ENCODE measurements around the gene UGT2A3. TPM values are rescaled to one million over a fixed set of nuclear protein-coding genes. Genes with fewer than 3 reads are reported as not detected.
"Not testable (repeated sequence)": the region's sequence is repeated elsewhere in the genome, so short reads cannot be mapped to it uniquely, and the experiment has no call there.

The UGT2A3 gene
- total RNA-seq, 4 donors from 2014 or later = not detected

- H3K4me1 ChIP-seq = no peaks in the 10 kb centered on the region
- no peaks in the 10 kb centered on the region for H3K36me3 ChIP-seq
- TF ChIP-seq POLR2A (IDR thresholded peaks at IDR 0.05) (no peak), CTCF (IDR thresholded peaks at IDR 0.05) (no peak)
- 90 to 93% methylated on average over 2 of the region's 2 CpGs for WGBS, 2 donors
- H3K9me3 ChIP-seq = no peaks in the 10 kb centered on the region
- DNase-seq = no peak
- intact Hi-C loops (cut with DNase I) = no loop called here
- H3K27me3 ChIP-seq = no peaks in the 10 kb centered on the region
- no peak overlapping the region for H3K4me3 ChIP-seq (replicated peaks in 1 of 3)
- H3K27ac ChIP-seq = no peak overlapping the region
Measured at GRCh38 chr4:68948044-68948743, 3.4 kb downstream of the UGT2A3 start.

- TF ChIP-seq POLR2A (IDR thresholded peaks at IDR 0.05) (no peak), CTCF (IDR thresholded peaks at IDR 0.05) (no peak)
- Histone ChIP-seq H3K9me3 (no peaks in the 10 kb centered on the region), H3K4me1 (no peaks in the 10 kb centered on the region), H3K36me3 (no peaks in the 10 kb centered on the region), H3K4me3 (replicated peaks in 1 of 3) (no peak overlapping the region), H3K27ac (no peak overlapping the region), H3K27me3 (no peaks in the 10 kb centered on the region)
- intact Hi-C loops (cut with DNase I) = no loop called here
- WGBS, 2 donors = 62 to 82% methylated on average over 3 of the region's 3 CpGs
- DNase-seq = no peak
Measured at GRCh38 chr4:68929076-68929737, 22.4 kb downstream of the UGT2A3 start.

DNA sequence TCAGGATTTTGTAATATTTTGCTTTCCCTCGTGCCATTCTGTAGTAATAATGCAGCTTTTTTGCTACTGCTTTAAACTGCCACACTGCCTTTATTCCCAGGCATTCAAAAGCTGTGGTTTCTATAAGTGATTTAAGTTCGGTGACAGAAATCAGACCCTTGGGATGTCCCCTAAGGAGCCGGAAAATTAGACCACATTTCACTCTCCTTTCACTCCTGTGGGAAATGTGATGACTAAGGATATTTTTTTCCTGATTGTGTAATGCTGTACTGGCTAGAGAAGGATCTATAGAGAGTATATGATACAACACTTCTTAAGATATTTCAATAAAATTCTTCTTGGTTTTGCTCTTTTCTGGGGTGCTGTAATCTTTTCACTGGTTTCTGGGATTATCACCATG is 24.4 kb downstream of the UGT2A3 start:
- no peaks in the 10 kb centered on the region for H3K9me3 ChIP-seq
- no peak overlapping the region for H3K4me3 ChIP-seq (replicated peaks in 1 of 3)
- 62 to 75% methylated on average over 3 of the region's 3 CpGs for WGBS, 2 donors
- H3K36me3 ChIP-seq = no peaks in the 10 kb centered on the region
- H3K27ac ChIP-seq = no peak overlapping the region
- TF ChIP-seq CTCF (IDR thresholded peaks at IDR 0.05) (no peak), POLR2A (IDR thresholded peaks at IDR 0.05) (no peak)
- DNase-seq = no peak
- no peaks in the 10 kb centered on the region for H3K27me3 ChIP-seq
- intact Hi-C loops (cut with DNase I) = no loop called here
- no peaks in the 10 kb centered on the region for H3K4me1 ChIP-seq

- H3K9me3 ChIP-seq; H3K4me3 ChIP-seq (replicated peaks in 1 of 3); intact Hi-C loops (cut with DNase I); H3K4me1 ChIP-seq; H3K27ac ChIP-seq; DNase-seq; H3K36me3 ChIP-seq; H3K27me3 ChIP-seq: not testable (repeated sequence)
- 56 to 77% methylated on average over 5 of the region's 5 CpGs for WGBS, 2 donors
Measured at GRCh38 chr4:68922202-68922601, 29.4 kb downstream of the UGT2A3 start.

DNA sequence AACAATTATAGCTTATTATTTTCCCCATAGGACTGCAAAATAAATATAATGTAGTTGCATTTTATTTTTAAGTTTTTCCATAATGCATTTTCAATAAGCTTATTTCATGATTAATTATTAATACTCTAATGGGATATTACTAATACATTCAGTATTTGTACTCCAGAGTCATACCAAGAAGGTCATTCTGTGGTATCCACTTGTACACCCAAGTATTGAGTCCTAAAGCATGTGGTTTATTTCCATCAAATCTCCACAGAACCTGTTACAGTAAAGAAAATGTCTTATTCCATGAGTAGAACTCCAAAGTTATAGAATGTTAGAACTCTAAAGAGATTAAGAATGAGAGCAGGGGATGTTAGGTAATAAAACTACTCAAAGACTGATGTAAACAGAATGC is 30.6 kb downstream of the UGT2A3 start:
- Histone ChIP-seq H3K27me3 (no peaks in the 10 kb centered on the region), H3K9me3 (no peaks in the 10 kb centered on the region), H3K27ac (no peak overlapping the region), H3K4me3 (replicated peaks in 1 of 3) (no peak overlapping the region), H3K36me3 (no peaks in the 10 kb centered on the region), H3K4me1 (no peaks in the 10 kb centered on the region)
- intact Hi-C loops (cut with DNase I) = no loop called here
- DNase-seq = no peak
- TF ChIP-seq POLR2A (IDR thresholded peaks at IDR 0.05) = no peak
- TF ChIP-seq CTCF (IDR thresholded peaks at IDR 0.05) = no peak
